ENCODE measurements around the gene NMUR2.

NMUR2 gene, protein sequence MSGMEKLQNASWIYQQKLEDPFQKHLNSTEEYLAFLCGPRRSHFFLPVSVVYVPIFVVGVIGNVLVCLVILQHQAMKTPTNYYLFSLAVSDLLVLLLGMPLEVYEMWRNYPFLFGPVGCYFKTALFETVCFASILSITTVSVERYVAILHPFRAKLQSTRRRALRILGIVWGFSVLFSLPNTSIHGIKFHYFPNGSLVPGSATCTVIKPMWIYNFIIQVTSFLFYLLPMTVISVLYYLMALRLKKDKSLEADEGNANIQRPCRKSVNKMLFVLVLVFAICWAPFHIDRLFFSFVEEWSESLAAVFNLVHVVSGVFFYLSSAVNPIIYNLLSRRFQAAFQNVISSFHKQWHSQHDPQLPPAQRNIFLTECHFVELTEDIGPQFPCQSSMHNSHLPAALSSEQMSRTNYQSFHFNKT

DNA sequence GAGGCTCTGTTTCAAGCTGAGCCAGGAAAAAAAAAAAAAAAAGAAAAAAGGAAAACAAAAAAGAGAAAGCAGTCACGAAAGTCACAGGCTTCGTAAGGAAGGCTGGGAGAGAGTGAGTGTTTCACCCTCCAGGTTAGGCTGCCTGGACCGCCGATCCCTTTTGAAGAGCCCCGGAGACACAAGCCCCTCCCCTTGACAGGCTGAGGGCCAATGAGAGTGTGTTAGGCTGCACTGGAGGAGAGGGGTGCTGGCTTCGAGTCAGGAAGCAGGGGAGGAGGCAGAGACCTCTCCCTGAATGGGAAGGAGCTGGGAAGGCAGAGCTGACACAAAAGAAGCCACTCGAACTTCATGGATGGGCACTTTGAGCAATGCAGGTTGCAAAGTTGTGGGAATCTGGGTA is at the start of gene NMUR2:
Gene NMUR2 (minus strand): TSS at position 135 of the 400 bp plus-strand sequence. CDS start 166 bp downstream, outside the sequence.
- TF ChIP-seq, protein P1, sequence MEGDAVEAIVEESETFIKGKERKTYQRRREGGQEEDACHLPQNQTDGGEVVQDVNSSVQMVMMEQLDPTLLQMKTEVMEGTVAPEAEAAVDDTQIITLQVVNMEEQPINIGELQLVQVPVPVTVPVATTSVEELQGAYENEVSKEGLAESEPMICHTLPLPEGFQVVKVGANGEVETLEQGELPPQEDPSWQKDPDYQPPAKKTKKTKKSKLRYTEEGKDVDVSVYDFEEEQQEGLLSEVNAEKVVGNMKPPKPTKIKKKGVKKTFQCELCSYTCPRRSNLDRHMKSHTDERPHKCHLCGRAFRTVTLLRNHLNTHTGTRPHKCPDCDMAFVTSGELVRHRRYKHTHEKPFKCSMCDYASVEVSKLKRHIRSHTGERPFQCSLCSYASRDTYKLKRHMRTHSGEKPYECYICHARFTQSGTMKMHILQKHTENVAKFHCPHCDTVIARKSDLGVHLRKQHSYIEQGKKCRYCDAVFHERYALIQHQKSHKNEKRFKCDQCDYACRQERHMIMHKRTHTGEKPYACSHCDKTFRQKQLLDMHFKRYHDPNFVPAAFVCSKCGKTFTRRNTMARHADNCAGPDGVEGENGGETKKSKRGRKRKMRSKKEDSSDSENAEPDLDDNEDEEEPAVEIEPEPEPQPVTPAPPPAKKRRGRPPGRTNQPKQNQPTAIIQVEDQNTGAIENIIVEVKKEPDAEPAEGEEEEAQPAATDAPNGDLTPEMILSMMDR (IDR thresholded peaks at IDR 0.05; ENCODE audit: low read depth, low read length, missing control alignments): no peak
- in situ Hi-C loops (cut with HindIII; ENCODE audit: low pct_ligation_motif_present, low sequenced_read_pairs): no loop called here
- no peak for DNase-seq
- no peaks in the 10 kb centered on the region for H3K27me3 ChIP-seq (replicated peaks)
- no peak within 1 kb of the TSS for H3K4me3 ChIP-seq (ENCODE audit: low read depth, low read length)
- H3K36me3 ChIP-seq (replicated peaks): no peaks in the 10 kb centered on the region
- no peak within 1 kb of the TSS for H3K27ac ChIP-seq

- TF ChIP-seq, protein P1 (IDR thresholded peaks at IDR 0.05; ENCODE audit: low read depth, low read length, missing control alignments): no peak
- H3K36me3 ChIP-seq (replicated peaks): no peaks in the 10 kb centered on the region
- no peak for DNase-seq
- H3K27me3 ChIP-seq (replicated peaks): no peaks in the 10 kb centered on the region
- H3K4me3 ChIP-seq (ENCODE audit: low read depth, low read length): no peak overlapping the region
- H3K27ac ChIP-seq: no peak overlapping the region
- in situ Hi-C loops (cut with HindIII; ENCODE audit: low pct_ligation_motif_present, low sequenced_read_pairs): no loop called here
Observed at GRCh38 chr5:152443935-152444334, 38.9 kb upstream of the NMUR2 start.

- DNase-seq: no peak
- Histone ChIP-seq H3K27ac (no peak overlapping the region), H3K27me3 (replicated peaks) (no peaks in the 10 kb centered on the region), H3K4me3 (ENCODE audit: low read depth, low read length) (no peak overlapping the region), H3K36me3 (replicated peaks) (no peaks in the 10 kb centered on the region)
- in situ Hi-C loops (cut with HindIII; ENCODE audit: low pct_ligation_motif_present, low sequenced_read_pairs): no loop called here
- TF ChIP-seq, protein P1 (IDR thresholded peaks at IDR 0.05; ENCODE audit: low read depth, low read length, missing control alignments): no peak
Observed at GRCh38 chr5:152439791-152440190, 34.7 kb upstream of the NMUR2 start.

DNA sequence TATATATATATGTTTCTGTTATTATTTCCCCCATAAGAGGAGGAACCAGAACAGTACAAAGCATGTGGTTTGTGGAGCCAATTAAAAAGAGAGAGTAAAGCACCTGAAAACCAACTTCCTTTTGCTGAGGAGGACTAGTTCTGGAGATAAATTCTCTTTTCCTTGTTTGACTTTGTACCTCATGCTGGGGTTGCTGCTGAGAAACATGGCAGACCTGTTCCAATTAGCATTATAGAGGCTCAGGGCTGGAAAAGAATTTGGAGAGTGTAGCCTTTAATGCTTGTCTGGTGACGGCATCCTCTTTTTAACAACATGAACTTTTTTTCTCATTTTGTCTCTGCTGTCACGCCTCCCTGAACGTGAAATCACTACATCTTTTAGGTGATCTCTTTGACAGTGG is 32.8 kb upstream of the NMUR2 start:
- Histone ChIP-seq H3K4me3 (ENCODE audit: low read depth, low read length) (no peak overlapping the region), H3K27ac (no peak overlapping the region), H3K36me3 (replicated peaks) (no peaks in the 10 kb centered on the region), H3K27me3 (replicated peaks) (no peaks in the 10 kb centered on the region)
- TF ChIP-seq, protein P1 (IDR thresholded peaks at IDR 0.05; ENCODE audit: low read depth, low read length, missing control alignments): no peak
- in situ Hi-C loops (cut with HindIII; ENCODE audit: low pct_ligation_motif_present, low sequenced_read_pairs): no loop called here
- DNase-seq: no peak

- no peak overlapping the region for H3K27ac ChIP-seq
- no peaks in the 10 kb centered on the region for H3K36me3 ChIP-seq (replicated peaks)
- H3K4me3 ChIP-seq (ENCODE audit: low read depth, low read length): no peak overlapping the region
- no peak for DNase-seq
- in situ Hi-C loops (cut with HindIII; ENCODE audit: low pct_ligation_motif_present, low sequenced_read_pairs): no loop called here
- no peaks in the 10 kb centered on the region for H3K27me3 ChIP-seq (replicated peaks)
- TF ChIP-seq, protein P1 (IDR thresholded peaks at IDR 0.05; ENCODE audit: low read depth, low read length, missing control alignments): no peak
Observed at GRCh38 chr5:152427721-152428120, 22.6 kb upstream of the NMUR2 start.

Measured in brain microvascular endothelial cell (primary cell).